Measurements from ENCODE around the gene EDN2. TPM values are rescaled to one million over a fixed set of nuclear protein-coding genes. Genes with fewer than 3 reads are reported as not detected.
A peak's percentile ranks its signal among the peaks of the same experiment; 100 is the strongest.

EDN2 gene
- total and polyA plus RNA-seq, 8 donors: 1.5 to 71.8 (median 2.5) TPM; not detected in 3

- Histone ChIP-seq H3K9me3 (no peaks in the 10 kb centered on the region), H3K27ac (peak overlapping the region in 2 of 5 donors; percentile 2 to 83), H3K36me3 (no peaks in the 10 kb centered on the region), H3K4me3 (no peak overlapping the region), H3K4me1 (peaks cover 14 to 54% (median 35%) of the 10 kb centered on the region in 4 donors), H3K27me3 (no peaks in the 10 kb centered on the region)
- no peak for TF ChIP-seq EP300 (IDR thresholded peaks at IDR 0.05)
- TF ChIP-seq POLR2AphosphoS5 (IDR thresholded peaks at IDR 0.05): peak in 1 of 3 donors; percentile 16
- DNase-seq: peak in 1 of 2 donors; percentile 79
- 54 to 65% (median 60%) methylated on average over 9 to 11 of the region's 11 CpGs for WGBS, 5 donors
- intact Hi-C loops (cut with DNase I; ENCODE audit: low total_unique reads): no loop called here
Observed at GRCh38 chr1:41476807-41477361, 7.6 kb downstream of the EDN2 start.

- no peaks in the 10 kb centered on the region for H3K36me3 ChIP-seq
- H3K4me1 ChIP-seq: peaks cover 14 to 53% (median 34%) of the 10 kb centered on the region in 4 donors
- peak overlapping the region in 3 of 5 donors; percentile 21 to 83 (median 66) for H3K27ac ChIP-seq
- WGBS, 5 donors: 50 to 66% (median 53%) methylated on average over 8 of the region's 8 CpGs
- intact Hi-C loops (cut with DNase I; ENCODE audit: low total_unique reads): no loop called here
- H3K4me3 ChIP-seq: no peak overlapping the region
- H3K9me3 ChIP-seq: no peaks in the 10 kb centered on the region
- H3K27me3 ChIP-seq: no peaks in the 10 kb centered on the region
- TF ChIP-seq EP300 (IDR thresholded peaks at IDR 0.05) (no peak), POLR2A (IDR thresholded peaks at IDR 0.05) (no peak), POLR2AphosphoS5 (IDR thresholded peaks at IDR 0.05) (no peak), CTCF (IDR thresholded peaks at IDR 0.05) (no peak)
- no peak for DNase-seq
Observed at GRCh38 chr1:41475859-41476567, 8.5 kb downstream of the EDN2 start.

- Histone ChIP-seq H3K27me3 (no peaks in the 10 kb centered on the region), H3K4me1 (peaks cover 14 to 53% (median 34%) of the 10 kb centered on the region in 4 donors), H3K36me3 (no peaks in the 10 kb centered on the region), H3K4me3 (no peak overlapping the region), H3K9me3 (no peaks in the 10 kb centered on the region), H3K27ac (peak overlapping the region in 3 of 5 donors; percentile 55 to 83 (median 66))
- DNase-seq: no peak
- intact Hi-C loops (cut with DNase I; ENCODE audit: low total_unique reads): no loop called here
- TF ChIP-seq CTCF (IDR thresholded peaks at IDR 0.05): no peak
- no peak for TF ChIP-seq POLR2AphosphoS5 (IDR thresholded peaks at IDR 0.05)
- no peak for TF ChIP-seq EP300 (IDR thresholded peaks at IDR 0.05)
- TF ChIP-seq POLR2A (IDR thresholded peaks at IDR 0.05): no peak
- WGBS, 5 donors: 73 to 90% (median 85%) methylated on average over 4 of the region's 4 CpGs
Observed at GRCh38 chr1:41475346-41475745, 9.1 kb downstream of the EDN2 start.

GRCh38 chr1:41474490-41475271 lies 9.8 kb downstream of the EDN2 start:
- DNase-seq: peak in 1 of 2 donors; percentile 83
- intact Hi-C loops (cut with DNase I; ENCODE audit: low total_unique reads): no loop called here
- H3K27ac ChIP-seq: peak overlapping the region in 3 of 5 donors; percentile 55 to 83 (median 66)
- no peaks in the 10 kb centered on the region for H3K27me3 ChIP-seq
- H3K4me1 ChIP-seq: peaks cover 14 to 53% (median 34%) of the 10 kb centered on the region in 4 donors
- no peak overlapping the region for H3K4me3 ChIP-seq
- WGBS, 5 donors: 51 to 71% (median 63%) methylated on average over 12 to 17 of the region's 17 CpGs
- H3K9me3 ChIP-seq: no peaks in the 10 kb centered on the region
- TF ChIP-seq POLR2AphosphoS5 (IDR thresholded peaks at IDR 0.05) (peak in 1 of 3 donors; percentile 69), CTCF (IDR thresholded peaks at IDR 0.05) (no peak)
- H3K36me3 ChIP-seq: no peaks in the 10 kb centered on the region
